Liver (tissue), 9 donors: ENCODE measurements around the gene STK33. TPM values are rescaled to one million over a fixed set of nuclear protein-coding genes. Genes with fewer than 3 reads are reported as not detected.

ENCODE experiments used
- DNase-seq: peaks from one replicate; pipeline ENCODE4 v3.0.0-alpha.2; 2017; ENCODE audit warnings: low spot score
- H3K27ac ChIP-seq, 2 donors: one replicate each; pipeline ENCODE4 v1.7.0; 2013; ENCODE audit warnings: inconsistent platforms in 2 of 2, low read length in 2 of 2, control low read depth in 1 of 2, low read depth in 1 of 2, mild to moderate bottlenecking in 1 of 2
- H3K27me3 ChIP-seq, 4 donors: one replicate each; pipeline versions ENCODE4 v1.6.1 to v1.7.0; 2013; ENCODE audit warnings: low read length in 3 of 4, inconsistent platforms in 1 of 4, mild to moderate bottlenecking in 1 of 4, moderate library complexity in 1 of 4; ENCODE audit not compliant: control insufficient read depth in 4 of 4, insufficient read depth in 4 of 4
- H3K36me3 ChIP-seq, 4 donors: one replicate each; pipeline versions ENCODE4 v1.6.1 to v1.7.0; 2013; ENCODE audit warnings: low read length in 3 of 4, mild to moderate bottlenecking in 3 of 4, low read depth in 1 of 4, moderate library complexity in 1 of 4; ENCODE audit not compliant: control insufficient read depth in 4 of 4, insufficient read depth in 3 of 4
- H3K4me1 ChIP-seq, 4 donors: one replicate each; pipeline versions ENCODE4 v1.6.1 to v1.7.0; 2013; ENCODE audit warnings: low read length in 3 of 4, mild to moderate bottlenecking in 3 of 4, moderate library complexity in 1 of 4; ENCODE audit not compliant: control insufficient read depth in 4 of 4, insufficient read depth in 4 of 4
- H3K4me3 ChIP-seq, 3 donors: one replicate each; pipeline versions ENCODE4 v1.6.1 to v1.7.0; 2013; ENCODE audit warnings: low read length in 3 of 3, control low read depth in 1 of 3, low read depth in 1 of 3, mild to moderate bottlenecking in 1 of 3
- H3K9ac ChIP-seq, 2 donors: one replicate each; pipeline ENCODE4 v1.7.0; 2013; ENCODE audit warnings: low read length in 2 of 2, mild to moderate bottlenecking in 2 of 2, moderate library complexity in 2 of 2, control low read depth in 1 of 2, low read depth in 1 of 2
- H3K9me3 ChIP-seq, 4 donors: one replicate each; pipeline versions ENCODE4 v1.6.1 to v1.7.0; 2013; ENCODE audit warnings: low read length in 3 of 4; ENCODE audit not compliant: control insufficient read depth in 4 of 4
- CTCF ChIP-seq: fragments of 150-350 bp; IDR thresholded peaks from 2 replicates; pipeline ENCODE4 v1.5.1; 2017; ENCODE audit warnings: improper control_type of control experiment, low read depth, low read length; ENCODE audit not compliant: missing input control
- EGR1 ChIP-seq, 2 donors: IDR thresholded peaks; 2 replicates each; pipeline ENCODE4 v1.6.1; 2016 to 2018; ENCODE audit warnings: antibody characterized with exemption in 2 of 2, low read depth in 2 of 2
- FOXA1 ChIP-seq: IDR thresholded peaks from 2 replicates; pipeline ENCODE4 v1.6.1; 2016; ENCODE audit warnings: antibody characterized with exemption
- FOXA2 ChIP-seq: IDR thresholded peaks from 2 replicates; pipeline ENCODE4 v1.6.1; 2016; ENCODE audit warnings: antibody characterized with exemption
- GABPA ChIP-seq, 2 donors: IDR thresholded peaks in 1 of 2; conservative IDR thresholded peaks in 1 of 2; 2 replicates each; pipeline ENCODE4 v1.6.1; 2016; ENCODE audit warnings: antibody characterized with exemption in 2 of 2, mild to moderate bottlenecking in 1 of 2, moderate library complexity in 1 of 2
- HNF4A ChIP-seq, 2 donors: conservative IDR thresholded peaks; 2 replicates each; pipeline ENCODE4 v1.6.1; 2016; ENCODE audit warnings: antibody characterized with exemption in 2 of 2, mild to moderate bottlenecking in 2 of 2
- HNF4G ChIP-seq: IDR thresholded peaks from 2 replicates; pipeline ENCODE4 v1.6.1; 2016; ENCODE audit warnings: antibody characterized with exemption
- NR2F2 ChIP-seq: IDR thresholded peaks from 2 replicates; pipeline ENCODE4 v1.6.1; 2016; ENCODE audit warnings: antibody characterized with exemption
- RAD21 ChIP-seq, 2 donors: IDR thresholded peaks; 2 replicates each; pipeline ENCODE4 v1.6.1; 2016; ENCODE audit warnings: antibody characterized with exemption in 2 of 2, mild to moderate bottlenecking in 2 of 2
- REST ChIP-seq: IDR thresholded peaks from 2 replicates; pipeline ENCODE4 v1.6.1; 2016; ENCODE audit warnings: antibody characterized with exemption, mild to moderate bottlenecking
- RXRA ChIP-seq, 2 donors: IDR thresholded peaks; 2 replicates each; pipeline ENCODE4 v1.6.1; 2017 to 2018; ENCODE audit warnings: antibody characterized with exemption in 2 of 2, mild to moderate bottlenecking in 1 of 2
- SP1 ChIP-seq: IDR thresholded peaks from 2 replicates; pipeline ENCODE4 v1.6.1; 2018; ENCODE audit warnings: antibody characterized with exemption, mild to moderate bottlenecking
- TAF1 ChIP-seq: conservative IDR thresholded peaks from 2 replicates; pipeline ENCODE4 v1.6.1; 2016; ENCODE audit warnings: antibody characterized with exemption, mild to moderate bottlenecking
- YY1 ChIP-seq: IDR thresholded peaks from 2 replicates; pipeline ENCODE4 v1.6.1; 2016; ENCODE audit warnings: antibody characterized with exemption, mild to moderate bottlenecking
- ZBTB33 ChIP-seq: IDR thresholded peaks from 2 replicates; pipeline ENCODE4 v1.6.1; 2016; ENCODE audit warnings: antibody characterized with exemption
- WGBS: extraction: QIAGEN DNeasy Blood & Tissue Kit; methylation state at CpG from one replicate; pipeline ENCODE4 v1.1.7; 2013; 5-methylcytosine and 5-hydroxymethylcytosine counted together
- polyA plus RNA-seq, 2 donors: library from polyadenylated mRNA; stranded (reverse) in 1 of 2; unstranded in 1 of 2; fragments of 200-250 nt in 1 of 2; fragments of >200 nt in 1 of 2; fragmentation: Nextera tagmentation in 1 of 2; extraction: Ambion mirVana in 1 of 2; gene quantifications; one replicate each; pipeline versions ENCODE4 v1.2.1 to v1.2.3, GENCODE V29; 2013 to 2015
- total RNA-seq, 2 donors: library from RNA; depleted of rRNA; stranded (reverse); fragments of >200 nt; gene quantifications; one replicate each; pipeline ENCODE4 v1.2.3, GENCODE V29; 2014
- TF ChIP-seq, protein P1 (sequence below): IDR thresholded peaks from 2 replicates; pipeline ENCODE4 v1.6.1; 2016; ENCODE audit warnings: antibody characterized with exemption
- TF ChIP-seq, protein P2 (sequence below): IDR thresholded peaks from 2 replicates; pipeline ENCODE4 v1.6.1; 2016; ENCODE audit warnings: antibody characterized with exemption
- donor health status: healthy.
- donor health status: healthy.
- donor health status: healthy.
- donor health status: healthy.
- donor health status: healthy.

The STK33 gene
- total and polyA plus RNA-seq, 4 donors, result 0.09 to 1.1 (median 0.52) TPM

DNA sequence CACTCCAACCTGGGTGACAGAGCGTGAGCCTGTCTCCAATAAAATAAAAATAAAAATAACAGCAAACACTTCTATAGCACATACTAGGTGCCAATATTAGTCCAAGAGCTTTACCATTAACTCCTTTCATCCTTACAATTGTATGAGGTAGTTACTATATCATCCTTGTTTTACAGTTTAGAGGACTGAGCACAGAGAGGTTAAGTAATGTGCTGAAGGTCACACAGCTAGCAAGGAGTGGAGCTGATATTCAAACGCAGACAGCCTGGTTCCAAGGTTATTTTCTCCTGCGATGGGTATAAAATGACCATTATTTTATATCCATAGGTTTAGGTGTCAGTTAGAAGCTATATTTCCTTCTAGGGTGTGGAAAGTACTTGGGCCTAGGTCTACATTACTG is 249.7 kb downstream of the STK33 start:
- no peak overlapping the region for H3K9ac ChIP-seq
- WGBS, result 83% methylated on average over 3 of the region's 3 CpGs
- H3K36me3 ChIP-seq, result no peaks in the 10 kb centered on the region
- DNase-seq, result no peak
- TF ChIP-seq TAF1 (no peak), HNF4A (conservative IDR thresholded peaks at IDR 0.05) (no peak), RAD21 (IDR thresholded peaks at IDR 0.05) (no peak), REST (no peak)
- H3K9me3 ChIP-seq, result no peaks in the 10 kb centered on the region
- no peak overlapping the region for H3K27ac ChIP-seq
- no peaks in the 10 kb centered on the region for H3K4me1 ChIP-seq
- H3K27me3 ChIP-seq, result peaks cover 0 to 4% (median 1%) of the 10 kb centered on the region in 4 donors
- H3K4me3 ChIP-seq, result no peak overlapping the region

DNA sequence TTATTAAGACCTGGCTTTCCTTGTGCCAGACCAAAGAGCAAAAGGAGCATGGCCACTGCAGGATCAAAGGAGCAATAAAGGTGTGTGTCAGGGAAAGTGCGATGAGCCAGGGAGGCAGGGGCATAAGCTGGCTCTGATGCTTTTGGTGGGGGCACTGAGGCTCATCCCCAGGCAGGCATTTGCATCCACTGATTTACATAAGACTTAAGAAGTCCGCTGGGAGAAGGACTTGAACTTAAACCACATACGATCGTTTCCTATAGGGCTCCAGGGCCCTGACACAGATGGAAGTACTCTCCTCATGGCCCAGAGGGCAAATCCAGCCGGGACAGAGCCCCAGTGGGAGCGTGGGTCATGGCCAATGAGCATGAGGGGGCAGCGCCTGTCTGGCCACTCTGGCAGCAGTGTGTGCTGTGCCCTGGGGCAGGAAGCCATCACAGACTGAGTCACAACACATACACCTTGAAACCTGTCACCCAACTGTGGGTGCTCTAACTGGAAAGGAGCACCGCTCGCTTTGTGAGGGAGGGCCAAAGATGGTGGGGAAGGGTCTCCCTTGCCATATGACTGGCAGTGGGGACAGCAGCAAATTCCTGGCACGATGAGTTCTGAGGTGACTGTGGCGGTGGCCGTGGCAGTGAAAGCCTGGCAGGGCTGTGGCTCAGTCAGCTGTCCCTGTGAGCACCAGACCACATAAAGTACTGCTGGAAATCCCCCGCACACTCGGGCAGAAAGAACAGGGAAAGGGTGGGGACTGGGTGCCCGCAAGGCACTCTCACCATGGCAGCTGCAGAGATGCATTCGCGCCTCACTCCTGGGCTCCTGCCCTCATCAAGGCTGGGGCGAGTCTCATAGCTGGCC is 251.0 kb downstream of the STK33 start:
- WGBS, result 72% methylated on average over 18 of the region's 18 CpGs
- DNase-seq, result no peak
- Histone ChIP-seq H3K4me3 (no peak overlapping the region), H3K4me1 (no peaks in the 10 kb centered on the region), H3K36me3 (no peaks in the 10 kb centered on the region), H3K9ac (no peak overlapping the region), H3K27me3 (peaks cover 0 to 7% (median 1%) of the 10 kb centered on the region in 4 donors), H3K27ac (no peak overlapping the region), H3K9me3 (no peaks in the 10 kb centered on the region)
- no peak for TF ChIP-seq ZBTB33
- no peak for TF ChIP-seq HNF4A (conservative IDR thresholded peaks at IDR 0.05)
- no peak for TF ChIP-seq SP1
- TF ChIP-seq FOXA1, result no peak
- TF ChIP-seq, protein P1, sequence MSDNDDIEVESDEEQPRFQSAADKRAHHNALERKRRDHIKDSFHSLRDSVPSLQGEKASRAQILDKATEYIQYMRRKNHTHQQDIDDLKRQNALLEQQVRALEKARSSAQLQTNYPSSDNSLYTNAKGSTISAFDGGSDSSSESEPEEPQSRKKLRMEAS, result no peak
- TF ChIP-seq NR2F2, result no peak
- no peak for TF ChIP-seq TAF1
- no peak for TF ChIP-seq FOXA2
- TF ChIP-seq RXRA (IDR thresholded peaks at IDR 0.05), result no peak
- TF ChIP-seq YY1, result no peak
- TF ChIP-seq EGR1 (IDR thresholded peaks at IDR 0.05; ENCODE audit: low read depth in 2 of 2), result no peak
- TF ChIP-seq GABPA (IDR thresholded peaks at IDR 0.05 in 1 of 2, conservative IDR thresholded peaks at IDR 0.05 in 1 of 2), result no peak
- no peak for TF ChIP-seq REST
- no peak for TF ChIP-seq RAD21 (IDR thresholded peaks at IDR 0.05)
- TF ChIP-seq HNF4G, result no peak
- TF ChIP-seq CTCF, result no peak
- TF ChIP-seq, protein P2, sequence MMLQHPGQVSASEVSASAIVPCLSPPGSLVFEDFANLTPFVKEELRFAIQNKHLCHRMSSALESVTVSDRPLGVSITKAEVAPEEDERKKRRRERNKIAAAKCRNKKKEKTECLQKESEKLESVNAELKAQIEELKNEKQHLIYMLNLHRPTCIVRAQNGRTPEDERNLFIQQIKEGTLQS, result no peak
